ENCODE data around the gene SMYD1. TPM values are rescaled to one million over a fixed set of nuclear protein-coding genes. Genes with fewer than 3 reads are reported as not detected.

SMYD1 gene
- total RNA-seq, 4 donors from 2014 or later: 2.0 to 37.0 (median 13.2) TPM

GRCh38 chr2:88055371-88056128 is 12.1 kb upstream of the SMYD1 start, which contains the start of gene KRCC1:
KRCC1 (minus strand) TSS chr2:88055783; CDS start chr2:88028563, 27,220 bp downstream.
- TF ChIP-seq EP300 (IDR thresholded peaks at IDR 0.05) (no peak), CTCF (IDR thresholded peaks at IDR 0.05) (peak in 1 of 4 experiments; percentile 45), POLR2AphosphoS5 (IDR thresholded peaks at IDR 0.05) (peak; percentile 90), POLR2A (IDR thresholded peaks at IDR 0.05) (peak; percentile 93 to 95)
- H3K4me3 ChIP-seq: peak within 1 kb of the TSS; percentile 88 to 92
- H3K36me3 ChIP-seq: no peaks in the 10 kb centered on the region
- 0% methylated on average over 1 to 23 of the region's 77 CpGs for WGBS, 2 donors (ENCODE audit: low coverage in 1 of 2)
- no peaks in the 10 kb centered on the region for H3K9me3 ChIP-seq
- H3K4me1 ChIP-seq: peaks cover 0 to 46% (median 3%) of the 10 kb centered on the region in 3 donors
- ATAC-seq: peak; percentile 97
- H3K27ac ChIP-seq: peak within 1 kb of the TSS; percentile 92 to 97 (median 96)
- no peaks in the 10 kb centered on the region for H3K27me3 ChIP-seq

DNA sequence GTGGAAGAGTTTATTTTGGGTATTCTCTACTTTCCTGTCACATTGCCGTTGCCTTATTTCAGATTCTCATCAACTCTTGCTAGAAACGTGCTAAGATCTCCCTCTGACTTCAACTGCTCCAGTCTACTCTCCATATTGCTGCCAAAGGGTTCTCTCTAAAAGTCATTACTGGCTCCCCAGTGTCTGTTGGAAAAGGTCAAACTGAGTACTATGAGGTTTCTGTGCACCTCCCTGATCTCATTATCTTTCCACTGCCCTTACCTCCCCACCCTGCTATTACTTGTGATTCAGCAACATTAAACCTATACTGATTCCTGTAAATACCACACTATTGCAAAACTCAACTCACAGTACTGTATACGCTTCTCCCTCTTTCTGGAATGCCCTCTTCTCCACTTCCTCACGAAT is 10.2 kb upstream of the SMYD1 start:
- Histone ChIP-seq H3K4me3 (no peak overlapping the region), H3K27me3 (no peaks in the 10 kb centered on the region), H3K36me3 (no peaks in the 10 kb centered on the region), H3K9me3 (no peaks in the 10 kb centered on the region), H3K27ac (no peak overlapping the region), H3K4me1 (peaks cover 0 to 31% (median 3%) of the 10 kb centered on the region in 3 donors)
- TF ChIP-seq CTCF (IDR thresholded peaks at IDR 0.05) (no peak), POLR2AphosphoS5 (IDR thresholded peaks at IDR 0.05) (no peak), POLR2A (IDR thresholded peaks at IDR 0.05) (no peak), EP300 (IDR thresholded peaks at IDR 0.05) (no peak)
- WGBS, 2 donors (ENCODE audit: low coverage in 1 of 2): 58 to 72% methylated on average over 3 to 4 of the region's 4 CpGs
- no peak for ATAC-seq

DNA sequence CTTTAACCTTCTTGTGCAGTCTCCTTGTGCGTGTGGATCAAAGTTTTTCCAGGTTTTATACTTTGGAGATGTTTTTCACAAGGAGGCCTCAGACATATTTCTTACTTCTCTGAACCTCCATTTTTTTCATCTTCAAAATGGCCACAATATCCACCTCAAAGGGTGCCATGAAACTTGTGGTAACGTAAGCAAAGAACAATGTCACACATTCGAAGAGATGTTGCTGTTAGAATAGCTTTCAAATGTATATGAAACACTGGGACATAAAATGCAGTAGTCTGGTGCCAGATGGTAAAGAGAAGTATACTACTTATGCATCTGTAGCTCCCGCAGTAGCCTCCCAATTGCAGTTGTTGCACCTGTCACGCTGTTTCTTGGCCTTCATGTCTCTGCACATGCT is 9.4 kb upstream of the SMYD1 start:
- H3K36me3 ChIP-seq: no peaks in the 10 kb centered on the region
- no peaks in the 10 kb centered on the region for H3K27me3 ChIP-seq
- 85 to 94% methylated on average over 5 of the region's 5 CpGs for WGBS, 2 donors (ENCODE audit: low coverage in 1 of 2)

DNA sequence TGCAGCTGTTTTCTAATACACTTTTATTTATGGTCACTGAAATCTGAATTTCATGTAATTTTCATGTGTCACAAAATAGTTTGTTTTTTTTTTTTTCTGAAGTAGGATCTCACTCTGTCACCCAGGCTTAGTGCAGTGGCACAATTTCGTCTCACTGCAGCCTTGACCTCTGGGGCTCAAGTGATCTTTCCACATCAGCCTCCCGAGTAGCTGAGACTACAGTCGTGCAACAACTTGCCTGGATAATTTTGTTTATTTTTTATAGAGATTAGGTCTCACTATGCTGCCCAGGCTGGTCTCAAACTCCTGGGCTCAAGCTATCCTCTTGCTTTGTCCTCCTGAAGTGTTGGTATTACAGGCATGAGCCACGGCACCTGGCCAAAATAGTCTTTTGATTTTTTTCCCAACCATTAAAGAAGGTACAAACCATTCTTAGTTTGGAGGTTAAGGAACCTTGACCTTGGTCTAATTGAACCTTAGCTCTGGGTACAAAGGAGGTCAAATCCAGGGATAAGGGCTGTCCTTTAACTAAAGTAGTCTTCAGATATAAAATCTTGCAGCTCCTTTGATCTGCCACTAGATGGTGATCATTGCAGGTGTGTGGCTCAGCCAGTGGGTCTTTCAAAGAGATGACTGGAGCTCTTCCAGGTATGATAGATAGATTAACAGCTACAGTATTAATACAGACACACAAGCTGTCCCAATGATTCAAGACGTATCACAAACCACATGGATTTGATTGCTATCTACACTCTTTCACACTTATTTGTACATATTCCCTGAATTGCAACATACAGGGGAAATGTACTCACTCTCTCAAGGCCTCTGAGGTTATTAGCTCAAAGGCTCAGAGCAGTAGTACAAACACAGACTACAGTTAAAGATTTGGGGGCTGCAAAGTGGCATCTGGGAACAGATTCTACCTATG is 7.4 kb upstream of the SMYD1 start:
- H3K9me3 ChIP-seq: no peaks in the 10 kb centered on the region
- no peak for ATAC-seq
- TF ChIP-seq POLR2AphosphoS5 (IDR thresholded peaks at IDR 0.05) (no peak), CTCF (IDR thresholded peaks at IDR 0.05) (peak; percentile 70 to 80 (median 72))
- H3K4me3 ChIP-seq: no peak overlapping the region
- no peak overlapping the region for H3K27ac ChIP-seq
- no peaks in the 10 kb centered on the region for H3K27me3 ChIP-seq
- 17 to 26% methylated on average over 3 to 5 of the region's 5 CpGs for WGBS, 2 donors (ENCODE audit: low coverage in 1 of 2)
- H3K4me1 ChIP-seq: peaks cover 0 to 7% (median 3%) of the 10 kb centered on the region in 3 donors
- no peaks in the 10 kb centered on the region for H3K36me3 ChIP-seq

More for the DNA sequence above, 9.4 kb upstream of the SMYD1 start:
- Histone ChIP-seq H3K27ac (no peak overlapping the region), H3K4me1 (peaks cover 0 to 24% (median 3%) of the 10 kb centered on the region in 3 donors), H3K9me3 (no peaks in the 10 kb centered on the region), H3K4me3 (no peak overlapping the region)
- no peak for TF ChIP-seq CTCF (IDR thresholded peaks at IDR 0.05)
- TF ChIP-seq EP300 (IDR thresholded peaks at IDR 0.05): no peak
- TF ChIP-seq POLR2A (IDR thresholded peaks at IDR 0.05): no peak
- no peak for TF ChIP-seq POLR2AphosphoS5 (IDR thresholded peaks at IDR 0.05)
- ATAC-seq: no peak
